Motor neuron (in vitro differentiated cells): Measurements from ENCODE around the gene HMGXB4. TPM values are rescaled to one million over a fixed set of nuclear protein-coding genes. Genes with fewer than 3 reads are reported as not detected.

Experiments used
- ATAC-seq, 8 experiments: fragments of 200-7000 bp; cut with Tn5 transposase; replicated peaks in 6 of 8; 2 replicates each; pipeline ENCODE4 v1.8.0; 2021; ENCODE audit warnings: mild to moderate bottlenecking in 8 of 8, moderate library complexity in 8 of 8
- H3K27ac ChIP-seq, 2 donors: fragments of 250-450 bp; sonication (Bioruptor Pico); 2 replicates each; pipeline ENCODE4 v1.9.0; 2021; ENCODE audit warnings: antibody characterized with exemption in 2 of 2, mild to moderate bottlenecking in 2 of 2, moderate library complexity in 1 of 2
- H3K4me1 ChIP-seq, 2 donors: fragments of 250-450 bp; sonication (Bioruptor Pico); replicated peaks in 1 of 2; 2 replicates each; pipeline ENCODE4 v1.6.1; 2021; ENCODE audit warnings: antibody characterized with exemption in 2 of 2, mild to moderate bottlenecking in 2 of 2, moderate library complexity in 1 of 2
- H3K4me3 ChIP-seq, 5 donors: fragments of 250-450 bp; sonication (Bioruptor Pico); 2 replicates each; pipeline ENCODE4 v1.9.0; 2021; ENCODE audit warnings: antibody characterized with exemption in 5 of 5, mild to moderate bottlenecking in 5 of 5, moderate library complexity in 4 of 5
- WGBS, 10 experiments: fragments of 450-650 bp; shearing (Covaris generic); methylation state at CpG; one replicate each; pipeline ENCODE4 v1.0.0; 2022; 5-methylcytosine and 5-hydroxymethylcytosine counted together
- in situ Hi-C, 9 experiments: fragments of 400-800 bp; cut with MboI; loops; one replicate each; pipeline ENCODE4 v1.15.0; 2021; ENCODE audit warnings: low sequenced_read_pairs in 9 of 9, low pct_unique_long_range_greater_than_20kb in 2 of 9; ENCODE audit not compliant: unreplicated experiment in 9 of 9
- total RNA-seq, 8 experiments: library from RNA; unstranded; fragments of 300-600 nt; gene quantifications; 2 replicates each; pipeline versions ENCODE4 v1.2.3 to v1.2.4, GENCODE V29; 2022

HMGXB4 gene
- total RNA-seq: 10 to 100 TPM in 7 of 8 experiments, 1 to 10 TPM in 1; 6.2 to 30.7 (median 18.9) TPM

- in situ Hi-C loops: no loop called here
- H3K4me1 ChIP-seq: peaks cover 12% of the 10 kb centered on the region in 2 donors
- peak within 1 kb of the TSS; percentile 75 to 98 (median 95) for H3K4me3 ChIP-seq
- peak within 1 kb of the TSS; percentile 93 to 97 for H3K27ac ChIP-seq
- ATAC-seq: peak; percentile 89 to 95 (median 93)
- WGBS, 10 experiments: 0 to 3% (median 0%) methylated on average over 1 to 10 of the region's 84 CpGs; no CpG with 5 or more reads in 7 of the 10 experiments
Measured at GRCh38 chr22:35257321-35258190, at the start of gene HMGXB4. TSS of gene HMGXB4 (plus strand) at chr22:35257493. CDS start at chr22:35262391, 4,898 bp downstream.

GRCh38 chr22:35208003-35208402 is 49.3 kb upstream of the HMGXB4 start:
- no peak for ATAC-seq
- no peak overlapping the region for H3K27ac ChIP-seq
- peaks cover 17% of the 10 kb centered on the region in 2 donors for H3K4me1 ChIP-seq
- WGBS, 10 experiments: 0 to 100% (median 69%) methylated on average over 1 to 4 of the region's 4 CpGs; no CpG with 5 or more reads in 4 of the 10 experiments
- in situ Hi-C loops: no loop called here
- H3K4me3 ChIP-seq: no peak overlapping the region

- H3K27ac ChIP-seq: no peak overlapping the region
- ATAC-seq: no peak
- 35 to 100% (median 85%) methylated on average over 2 to 7 of the region's 7 CpGs; no CpG with 5 or more reads in 2 of the 10 experiments for WGBS, 10 experiments
- no peak overlapping the region for H3K4me3 ChIP-seq
- in situ Hi-C loops: no loop called here
- peaks cover 17% of the 10 kb centered on the region in 2 donors for H3K4me1 ChIP-seq
Measured at GRCh38 chr22:35209203-35209602, 48.1 kb upstream of the HMGXB4 start.

- Histone ChIP-seq H3K4me3 (no peak overlapping the region), H3K27ac (no peak overlapping the region), H3K4me1 (peaks cover 0 to under 1% of the 10 kb centered on the region in 2 donors)
- 0 to 100% (median 60%) methylated on average over 1 to 3 of the region's 3 CpGs; no CpG with 5 or more reads in 3 of the 10 experiments for WGBS, 10 experiments
- no peak for ATAC-seq
- in situ Hi-C loops: no loop called here
Measured at GRCh38 chr22:35212009-35212408, 45.3 kb upstream of the HMGXB4 start.

- 10 to 100% (median 73%) methylated on average over 1 to 3 of the region's 3 CpGs; no CpG with 5 or more reads in 4 of the 10 experiments for WGBS, 10 experiments
- ATAC-seq: no peak
- in situ Hi-C loops: no loop called here
- H3K4me1 ChIP-seq: peaks cover 0 to 2% of the 10 kb centered on the region in 2 donors
- H3K27ac ChIP-seq: no peak overlapping the region
- H3K4me3 ChIP-seq: no peak overlapping the region
Measured at GRCh38 chr22:35212996-35213395, 44.3 kb upstream of the HMGXB4 start.

GRCh38 chr22:35214968-35215367 is 42.3 kb upstream of the HMGXB4 start:
- in situ Hi-C loops: no loop called here
- no peak overlapping the region for H3K27ac ChIP-seq
- ATAC-seq: no peak
- H3K4me1 ChIP-seq: peaks cover 6 to 8% of the 10 kb centered on the region in 2 donors
- 0 to 100% (median 81%) methylated on average over 1 to 6 of the region's 6 CpGs; no CpG with 5 or more reads in 4 of the 10 experiments for WGBS, 10 experiments
- H3K4me3 ChIP-seq: no peak overlapping the region

- no peak overlapping the region for H3K4me3 ChIP-seq
- no peak for ATAC-seq
- H3K4me1 ChIP-seq: peaks cover 6 to 8% of the 10 kb centered on the region in 2 donors
- in situ Hi-C loops: no loop called here
- no peak overlapping the region for H3K27ac ChIP-seq
- WGBS, 10 experiments: 0 to 83% (median 40%) methylated on average over 1 to 3 of the region's 3 CpGs; no CpG with 5 or more reads in 1 of the 10 experiments
Measured at GRCh38 chr22:35215993-35216392, 41.3 kb upstream of the HMGXB4 start.

- in situ Hi-C loops: no loop called here
- no peak overlapping the region for H3K4me3 ChIP-seq
- no peak overlapping the region for H3K27ac ChIP-seq
- peak in 1 of 8 experiments; percentile 63 for ATAC-seq
- H3K4me1 ChIP-seq: peaks cover 6 to 8% of the 10 kb centered on the region in 2 donors
- 0 to 100% (median 32%) methylated on average over 1 to 2 of the region's 2 CpGs; no CpG with 5 or more reads in 2 of the 10 experiments for WGBS, 10 experiments
Measured at GRCh38 chr22:35217527-35217926, 39.8 kb upstream of the HMGXB4 start.

- Histone ChIP-seq H3K4me1 (peaks cover 6 to 8% of the 10 kb centered on the region in 2 donors), H3K27ac (no peak overlapping the region), H3K4me3 (no peak overlapping the region)
- ATAC-seq: no peak
- in situ Hi-C loops: no loop called here
Measured at GRCh38 chr22:35218079-35218478, 39.2 kb upstream of the HMGXB4 start.

- H3K4me1 ChIP-seq: peaks cover 6 to 8% of the 10 kb centered on the region in 2 donors
- H3K4me3 ChIP-seq: no peak overlapping the region
- in situ Hi-C loops: no loop called here
- WGBS, 10 experiments: 6 to 92% (median 68%) methylated on average over 1 to 3 of the region's 3 CpGs; no CpG with 5 or more reads in 4 of the 10 experiments
- peak overlapping the region in 1 of 2 donors; percentile 19 for H3K27ac ChIP-seq
- peak in 7 of 8 experiments; percentile 58 to 80 (median 67) for ATAC-seq
Measured at GRCh38 chr22:35219012-35219411, 38.3 kb upstream of the HMGXB4 start.

GRCh38 chr22:35220221-35220620 is 37.1 kb upstream of the HMGXB4 start:
- Histone ChIP-seq H3K4me1 (peaks cover 8 to 10% of the 10 kb centered on the region in 2 donors), H3K4me3 (no peak overlapping the region), H3K27ac (no peak overlapping the region)
- in situ Hi-C loops: no loop called here
- WGBS, 10 experiments: 13 to 90% (median 67%) methylated on average over 1 to 2 of the region's 2 CpGs; no CpG with 5 or more reads in 3 of the 10 experiments
- ATAC-seq: no peak

- no peak overlapping the region for H3K4me3 ChIP-seq
- peaks cover 6 to 16% of the 10 kb centered on the region in 2 donors for H3K4me1 ChIP-seq
- no peak overlapping the region for H3K27ac ChIP-seq
- in situ Hi-C loops: no loop called here
- ATAC-seq: peak in 4 of 8 experiments; percentile 27 to 59 (median 38)
- 58 to 90% (median 73%) methylated on average over 1 to 3 of the region's 4 CpGs; no CpG with 5 or more reads in 4 of the 10 experiments for WGBS, 10 experiments
Measured at GRCh38 chr22:35225010-35225409, 32.3 kb upstream of the HMGXB4 start.

- 0 to 85% (median 44%) methylated on average over 1 to 3 of the region's 5 CpGs; no CpG with 5 or more reads in 4 of the 10 experiments for WGBS, 10 experiments
- in situ Hi-C loops: no loop called here
- H3K4me3 ChIP-seq: no peak overlapping the region
- ATAC-seq: peak in 1 of 8 experiments; percentile 57
- peak overlapping the region; percentile 16 to 31 for H3K27ac ChIP-seq
- peaks cover 6 to 16% of the 10 kb centered on the region in 2 donors for H3K4me1 ChIP-seq
Measured at GRCh38 chr22:35226958-35227647, 30.2 kb upstream of the HMGXB4 start.
